HCEC 1CT (cell line): Measurements from ENCODE around the gene SMG9.
A peak's percentile ranks its signal among the peaks of the same experiment; 100 is the strongest.

ENCODE experiments used
- DNase-seq: peaks from one replicate; pipeline ENCODE4 v3.0.0-alpha.2; 2017

The SMG9 gene

DNA sequence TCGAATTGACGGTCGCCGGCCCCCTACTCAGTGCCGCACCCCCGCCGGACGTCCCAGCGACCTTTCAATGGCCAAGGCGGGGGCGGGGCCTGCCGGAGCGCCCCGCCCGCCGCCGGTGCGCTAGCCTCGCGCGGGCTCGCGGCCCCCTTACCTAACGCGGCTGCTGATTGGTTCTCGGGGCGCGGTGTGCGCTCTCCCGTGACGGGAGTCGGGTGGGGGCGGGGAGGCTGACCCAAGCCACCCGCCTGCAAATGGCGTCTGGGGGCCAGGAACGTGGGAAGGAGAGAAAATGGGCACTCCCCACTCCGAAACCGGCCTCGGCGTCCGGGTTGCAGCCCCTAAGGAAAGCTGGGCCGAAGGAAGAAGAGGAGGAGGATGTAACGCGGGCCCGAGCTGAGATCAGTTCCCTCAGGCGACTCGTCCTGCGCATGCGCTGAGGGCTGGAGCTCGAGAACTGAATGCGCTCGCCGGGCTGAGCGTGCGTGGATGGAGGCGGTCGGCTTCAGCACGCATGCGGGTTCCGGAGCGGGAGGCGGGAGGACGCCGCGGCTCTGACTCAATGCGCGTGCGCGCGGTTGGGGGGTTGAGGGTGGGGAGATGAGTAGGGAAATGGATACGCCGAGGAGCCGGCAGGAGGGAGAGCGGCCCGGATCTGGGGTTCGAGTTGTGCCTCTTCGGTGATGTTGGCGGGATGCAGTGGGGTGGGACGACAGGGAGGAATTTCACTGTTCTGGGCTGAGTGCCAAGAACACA is at the start of gene SMG9:
SMG9 (minus strand) TSS at position 460 of the 753 bp plus-strand sequence. CDS start 4,221 bp downstream, outside the sequence.
- DNase-seq = peak; percentile 95

- DNase-seq = no peak
Observed at GRCh38 chr19:43804432-43804831, 49.7 kb upstream of the SMG9 start.

- DNase-seq = no peak
Observed at GRCh38 chr19:43802216-43802951, 47.6 kb upstream of the SMG9 start, which contains the start of gene LYPD5. Gene LYPD5, minus strand, starts transcription at chr19:43802447. Its CDS starts 67 bp downstream, at chr19:43802380.

- DNase-seq = no peak
Observed at GRCh38 chr19:43799502-43800142, 44.9 kb upstream of the SMG9 start.

DNA sequence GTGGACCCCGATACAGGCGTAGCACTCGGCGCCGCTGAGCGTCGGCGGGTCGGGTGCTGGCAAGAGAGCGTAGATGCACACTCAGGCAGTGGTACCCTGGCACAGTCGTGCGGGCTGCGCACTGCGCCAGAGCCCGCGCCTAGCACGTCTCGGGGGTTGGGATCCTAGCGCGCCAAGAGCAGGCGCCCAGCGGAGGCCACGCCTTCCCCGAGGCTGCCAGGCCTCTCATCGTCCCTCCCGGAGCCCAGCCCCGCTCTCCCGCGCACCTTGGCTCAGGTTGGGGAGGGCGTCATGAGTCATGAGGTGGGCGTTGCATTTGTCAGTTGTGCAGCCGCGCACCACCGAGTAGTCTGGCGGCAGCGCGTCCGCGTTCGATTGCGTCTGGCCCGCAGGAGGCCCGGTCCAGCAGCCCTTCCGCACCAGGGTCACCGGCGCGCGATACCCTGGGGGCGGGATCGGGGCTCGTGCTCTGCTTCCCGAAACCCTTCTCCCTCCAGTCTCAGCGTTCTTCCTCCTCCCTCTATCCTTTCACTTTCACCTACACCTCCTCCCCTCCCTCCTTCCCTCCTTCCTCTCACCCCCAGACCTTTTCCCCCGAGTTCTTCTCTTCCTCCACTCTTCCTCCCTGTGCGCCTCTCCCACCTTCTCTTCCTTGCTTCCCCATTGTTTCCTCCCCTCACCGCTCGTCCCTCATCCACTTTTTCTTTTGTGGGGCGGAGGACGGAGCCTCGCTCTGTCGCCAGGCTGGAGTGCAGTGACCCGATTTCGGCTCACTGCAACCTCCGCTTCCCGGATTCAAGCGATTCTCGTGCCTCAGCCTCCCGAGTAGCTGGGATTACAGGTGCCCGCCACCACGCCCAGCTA is 44.0 kb upstream of the SMG9 start:
- no peak for DNase-seq

- DNase-seq = no peak
Observed at GRCh38 chr19:43798026-43798545, 43.3 kb upstream of the SMG9 start.

GRCh38 chr19:43797556-43797955 is 42.8 kb upstream of the SMG9 start:
- DNase-seq = no peak

GRCh38 chr19:43797118-43797517 is 42.4 kb upstream of the SMG9 start:
- DNase-seq = no peak

GRCh38 chr19:43790587-43790986 is 35.8 kb upstream of the SMG9 start:
- no peak for DNase-seq

DNA sequence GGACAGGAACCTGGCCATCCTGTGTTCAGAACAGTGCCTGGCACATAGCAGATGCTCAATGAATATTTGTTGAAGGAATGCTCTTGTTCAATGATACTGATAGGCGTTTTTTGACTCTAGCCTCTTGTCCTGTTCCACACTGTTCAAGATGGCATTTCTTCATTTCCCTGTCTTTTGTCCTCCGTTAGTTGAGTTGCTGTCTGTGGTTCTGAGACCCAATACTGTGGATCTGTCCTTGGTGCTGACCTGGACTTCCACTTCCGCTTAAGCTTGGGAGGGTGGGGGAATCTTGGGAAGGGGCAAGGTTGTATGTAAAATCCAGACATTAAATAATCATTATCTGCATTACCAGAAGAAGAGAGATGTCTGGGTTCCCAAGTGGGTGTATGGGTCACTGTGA is 34.3 kb upstream of the SMG9 start:
- DNase-seq = no peak

DNA sequence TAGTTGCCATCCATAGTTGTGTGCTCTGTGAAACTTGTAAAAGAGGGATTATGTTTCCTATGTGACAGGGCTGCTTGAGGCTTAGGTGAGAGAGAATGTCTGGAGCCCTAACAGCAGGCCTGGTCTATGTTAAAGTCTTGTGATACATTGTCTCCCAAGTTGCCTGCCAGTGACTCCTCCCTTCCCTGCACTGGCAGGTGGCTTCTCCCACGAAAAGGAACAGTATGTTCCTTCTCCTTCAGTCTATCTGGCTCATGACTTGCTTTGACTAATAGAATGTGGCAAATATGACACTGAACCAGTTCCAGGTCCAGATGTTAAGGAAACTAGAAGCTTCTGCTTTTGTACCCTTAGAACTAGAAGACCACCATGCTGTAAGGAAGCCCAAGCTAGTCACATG is 31.9 kb upstream of the SMG9 start:
- DNase-seq = no peak

DNA sequence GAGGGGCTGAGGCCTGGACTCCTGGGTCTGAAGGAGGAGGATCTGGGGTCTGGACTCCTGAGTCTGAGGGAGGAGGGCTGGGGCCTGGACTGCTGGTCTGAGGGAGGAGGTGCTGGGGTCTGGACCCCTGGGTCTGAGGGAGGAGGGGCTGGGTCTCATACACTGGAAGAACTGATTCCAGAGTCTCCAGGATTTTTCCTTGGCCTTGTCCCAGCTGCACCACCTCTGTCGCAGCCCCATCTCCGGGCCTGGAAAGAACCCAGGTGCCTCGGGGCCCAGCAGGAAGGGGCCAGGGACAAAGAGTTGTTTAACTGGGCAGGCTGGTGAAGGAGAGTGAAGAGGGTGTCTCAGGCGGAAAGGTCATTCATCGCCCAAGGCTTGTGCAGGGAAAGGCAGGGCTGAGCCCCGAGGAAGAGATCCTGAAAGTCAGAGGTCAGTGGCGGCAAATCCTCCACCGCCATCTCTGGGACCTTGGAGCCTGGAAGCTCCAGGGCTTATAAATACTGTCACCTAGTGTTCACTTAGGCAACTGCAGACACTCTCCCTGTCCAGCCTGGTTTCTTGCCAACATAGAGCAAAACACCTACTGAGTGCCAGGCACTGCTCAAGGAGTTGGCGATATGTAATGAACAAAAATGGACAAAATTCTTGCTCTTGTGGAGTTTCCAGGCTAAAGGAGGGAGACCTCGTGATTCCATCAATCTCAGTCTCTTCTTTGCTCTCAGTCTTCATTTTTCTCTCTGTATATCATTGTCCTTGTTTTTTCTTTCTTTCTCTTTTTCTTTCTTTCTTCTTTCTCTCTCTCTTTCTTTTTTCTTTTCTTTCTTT is 30.4 kb upstream of the SMG9 start:
- DNase-seq = peak; percentile 76

DNA sequence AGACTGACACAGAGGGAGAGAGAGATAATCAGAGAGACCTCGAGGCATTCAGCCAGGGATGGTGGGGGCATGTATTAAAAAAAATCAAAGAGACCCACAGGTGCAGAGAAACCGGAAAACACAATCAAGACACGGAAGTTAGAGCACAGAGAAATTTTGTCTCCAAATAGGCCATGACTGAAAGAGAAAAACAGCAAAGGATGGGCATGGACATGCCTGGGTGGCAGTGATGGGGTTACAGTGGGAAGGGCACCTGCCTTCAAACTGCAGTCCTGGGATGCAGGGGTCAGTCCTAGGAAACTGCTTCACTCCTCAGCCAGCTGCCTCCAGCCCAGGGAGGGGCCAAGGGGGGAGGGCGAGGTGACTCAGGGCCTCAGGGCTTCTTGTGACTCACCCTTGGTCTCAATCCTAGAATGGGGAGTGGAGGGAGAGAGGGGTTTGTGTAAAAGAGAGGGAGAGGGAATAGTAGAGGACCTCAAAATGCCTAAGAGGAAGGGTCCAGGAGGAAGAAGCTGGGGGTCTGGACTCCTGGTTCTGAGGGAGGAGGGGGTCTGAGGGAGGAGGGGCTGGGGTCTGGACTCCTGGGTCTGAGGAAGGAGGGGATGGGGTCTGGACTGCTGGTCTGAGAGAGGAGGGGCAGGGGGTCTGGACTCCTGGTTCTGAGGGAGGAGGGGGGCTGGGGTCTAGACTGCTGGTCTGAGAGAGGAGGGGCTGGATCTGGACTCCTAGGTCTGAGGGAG is 29.6 kb upstream of the SMG9 start:
- DNase-seq = peak; percentile 81

DNA sequence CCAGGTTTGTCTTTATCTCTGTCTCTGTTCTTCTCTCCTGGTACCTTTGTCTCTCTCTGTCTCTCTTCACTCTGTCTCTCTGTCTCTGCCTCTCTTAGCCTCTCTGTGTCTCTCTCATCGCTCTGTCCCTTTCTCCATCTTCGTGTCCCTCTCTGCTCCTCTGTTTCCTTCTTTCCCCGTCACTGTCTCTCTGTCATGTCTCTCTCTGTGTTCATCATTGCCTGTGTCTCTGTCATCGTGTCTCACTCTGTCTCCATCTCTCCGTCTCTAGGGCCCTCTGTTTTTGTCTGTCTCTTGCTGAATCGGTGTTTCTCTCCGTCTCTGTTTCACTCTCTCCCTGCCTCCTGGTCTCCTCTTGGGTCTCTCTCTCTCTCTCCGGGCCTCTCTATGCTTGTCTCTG is 28.9 kb upstream of the SMG9 start:
- DNase-seq = no peak

DNA sequence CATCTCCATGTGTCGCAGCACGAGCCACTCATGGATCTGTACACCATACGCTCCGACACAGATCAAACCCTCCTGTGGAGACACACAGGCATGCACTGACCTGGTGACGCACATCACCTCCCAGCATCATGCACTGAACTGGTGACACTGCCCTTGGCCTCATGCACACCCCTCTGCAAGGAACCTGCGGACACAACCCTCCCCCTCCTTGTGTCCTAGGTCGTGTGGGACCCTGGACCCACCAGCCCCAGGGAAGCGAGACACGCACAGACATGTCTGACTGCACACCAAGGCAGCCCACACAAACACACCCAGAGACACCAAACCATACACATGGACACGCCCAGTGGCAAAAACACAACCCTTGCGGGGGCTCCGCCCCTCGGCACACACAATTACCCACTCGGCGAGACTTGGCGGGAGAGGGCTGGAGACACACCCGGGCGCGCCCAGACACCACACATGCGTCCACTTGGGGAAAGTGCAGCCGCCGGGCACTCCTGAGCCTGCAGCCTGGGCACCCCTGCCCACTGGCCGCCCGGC is 28.0 kb upstream of the SMG9 start:
- no peak for DNase-seq

- no peak for DNase-seq
Observed at GRCh38 chr19:43782311-43782660, 27.5 kb upstream of the SMG9 start.

DNA sequence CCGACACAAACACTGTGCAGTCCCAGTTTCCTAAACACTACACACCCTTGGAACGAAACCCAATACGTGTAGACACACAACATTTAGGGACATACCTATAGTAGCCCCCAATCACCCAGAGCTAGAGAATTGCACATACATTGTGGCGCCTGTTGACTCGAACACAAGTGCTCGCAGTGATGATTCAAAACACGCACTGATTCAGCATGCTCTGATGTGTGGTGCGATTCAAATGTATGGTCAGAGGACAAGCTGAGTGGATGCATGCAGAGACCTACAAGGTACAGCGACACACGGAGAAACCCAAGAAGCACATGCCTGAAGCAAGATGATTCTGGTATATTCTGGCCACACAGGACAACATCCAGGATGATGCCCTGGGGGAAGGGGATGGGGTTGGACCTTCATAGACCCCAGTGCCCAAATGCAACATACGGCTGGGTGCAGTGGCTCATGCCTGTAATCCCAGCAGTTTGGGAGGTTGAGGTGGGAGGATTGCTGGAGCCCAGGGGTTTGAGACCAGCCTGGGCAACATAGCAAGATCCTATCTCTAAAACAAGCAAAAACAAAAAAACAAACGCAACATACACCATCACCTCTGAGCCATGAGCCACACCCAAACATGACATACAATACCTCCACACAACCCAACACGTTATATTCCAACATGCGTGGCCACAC is 27.0 kb upstream of the SMG9 start:
- no peak for DNase-seq

- peak; percentile 49 for DNase-seq
Observed at GRCh38 chr19:43780706-43781525, 26.2 kb upstream of the SMG9 start, which contains the start of gene KCNN4. Gene KCNN4, minus strand, starts transcription at chr19:43780973. Its CDS starts 112 bp downstream, at chr19:43780861.

GRCh38 chr19:43779820-43780219 is 25.1 kb upstream of the SMG9 start:
- DNase-seq = no peak
